Adrenal gland (tissue), 5 donors: ENCODE data around the gene SLC38A8.

Experiments used
- POLR2A ChIP-seq, 2 donors: fragments of 450-650 bp; IDR thresholded peaks; one replicate each; pipeline ENCODE4 v1.6.1; 2017; ENCODE audit warnings: antibody characterized with exemption in 2 of 2, mild to moderate bottlenecking in 2 of 2, moderate library complexity in 1 of 2
- TF ChIP-seq, protein P1 (sequence below), 6 experiments: fragments of 450-650 bp in 4 of 6; fragments of 200-600 bp in 2 of 6; sonication (generic) in 1 of 6; IDR thresholded peaks; 1 replicate in 5 of 6; 2 replicates in 1 of 6; pipeline versions ENCODE4 v1.5.1 to v1.8.0; 2016 to 2021; ENCODE audit warnings: antibody characterized with exemption in 6 of 6, mild to moderate bottlenecking in 2 of 6, moderate library complexity in 1 of 6
- donor health status: DM: no; HTN: no; CAD: no.

DNA sequence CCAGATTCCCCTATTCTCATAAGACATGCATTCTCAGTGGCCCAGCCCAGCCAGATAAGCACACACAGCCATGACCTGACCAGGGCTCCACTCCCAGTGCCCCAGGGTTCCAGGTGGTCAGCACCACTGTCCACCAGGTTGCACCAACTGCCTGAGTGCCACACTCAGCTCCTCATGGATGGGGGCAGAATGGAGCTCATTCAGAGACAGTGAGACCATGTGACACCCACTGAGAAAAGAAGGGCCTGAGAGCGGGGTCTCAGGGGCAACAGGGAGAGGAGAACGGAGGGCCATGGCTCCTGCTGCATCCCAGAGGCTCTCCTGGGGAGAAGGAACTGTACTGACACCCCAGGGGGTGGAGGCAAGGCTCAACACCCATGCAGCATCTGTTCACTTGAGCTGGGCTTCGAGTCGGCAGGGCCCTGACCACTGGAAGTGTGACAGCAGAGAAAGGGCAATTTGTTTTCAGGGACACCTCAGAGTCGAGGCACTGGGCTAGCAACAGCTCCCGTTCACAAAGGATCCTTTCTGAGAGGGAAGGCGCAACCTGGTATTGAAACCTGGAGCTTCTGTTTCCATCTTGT is 18.7 kb upstream of the SLC38A8 start:
- TF ChIP-seq, protein P1, sequence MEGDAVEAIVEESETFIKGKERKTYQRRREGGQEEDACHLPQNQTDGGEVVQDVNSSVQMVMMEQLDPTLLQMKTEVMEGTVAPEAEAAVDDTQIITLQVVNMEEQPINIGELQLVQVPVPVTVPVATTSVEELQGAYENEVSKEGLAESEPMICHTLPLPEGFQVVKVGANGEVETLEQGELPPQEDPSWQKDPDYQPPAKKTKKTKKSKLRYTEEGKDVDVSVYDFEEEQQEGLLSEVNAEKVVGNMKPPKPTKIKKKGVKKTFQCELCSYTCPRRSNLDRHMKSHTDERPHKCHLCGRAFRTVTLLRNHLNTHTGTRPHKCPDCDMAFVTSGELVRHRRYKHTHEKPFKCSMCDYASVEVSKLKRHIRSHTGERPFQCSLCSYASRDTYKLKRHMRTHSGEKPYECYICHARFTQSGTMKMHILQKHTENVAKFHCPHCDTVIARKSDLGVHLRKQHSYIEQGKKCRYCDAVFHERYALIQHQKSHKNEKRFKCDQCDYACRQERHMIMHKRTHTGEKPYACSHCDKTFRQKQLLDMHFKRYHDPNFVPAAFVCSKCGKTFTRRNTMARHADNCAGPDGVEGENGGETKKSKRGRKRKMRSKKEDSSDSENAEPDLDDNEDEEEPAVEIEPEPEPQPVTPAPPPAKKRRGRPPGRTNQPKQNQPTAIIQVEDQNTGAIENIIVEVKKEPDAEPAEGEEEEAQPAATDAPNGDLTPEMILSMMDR (IDR thresholded peaks at IDR 0.05): no peak
- no peak for TF ChIP-seq POLR2A (IDR thresholded peaks at IDR 0.05)
